Skin epidermis (tissue), 12 donors: ENCODE results near the gene GLIS2.
"Not testable (repeated sequence)": the region's sequence is repeated elsewhere in the genome, so short reads cannot be mapped to it uniquely, and the experiment has no call there.

Source experiments
- H3K27ac ChIP-seq, 21 experiments: fragments of 200-600 bp; sonication (generic) in 11 of 21; one replicate each; pipeline ENCODE4 v1.5.0; 2020; ENCODE audit warnings: mild to moderate bottlenecking in 3 of 21, inconsistent platforms in 2 of 21, moderate library complexity in 2 of 21
- H3K4me3 ChIP-seq, 7 experiments: fragments of 200-600 bp; sonication (generic) in 2 of 7; one replicate each; pipeline ENCODE4 v1.5.0; 2020; ENCODE audit warnings: inconsistent platforms in 2 of 7, mild to moderate bottlenecking in 2 of 7, moderate library complexity in 1 of 7

GLIS2 gene

GRCh38 chr16:4328782-4329775 lies 13.2 kb downstream of the GLIS2 start:
- peak overlapping the region in 13 of 21 experiments; percentile 18 to 83 (median 73) for H3K27ac ChIP-seq
- H3K4me3 ChIP-seq = no peak overlapping the region

- H3K4me3 ChIP-seq = no peak overlapping the region
- peak overlapping the region in 1 of 21 experiments; percentile 24 for H3K27ac ChIP-seq
Measured at GRCh38 chr16:4330277-4330874, 14.5 kb downstream of the GLIS2 start.

GRCh38 chr16:4332083-4332482 lies 16.2 kb downstream of the GLIS2 start:
- Histone ChIP-seq H3K4me3 (no peak overlapping the region), H3K27ac (no peak overlapping the region)

- H3K27ac ChIP-seq = no peak overlapping the region
Measured at GRCh38 chr16:4332623-4333307, 16.9 kb downstream of the GLIS2 start.

GRCh38 chr16:4333308-4333638 lies 17.4 kb downstream of the GLIS2 start:
- H3K27ac ChIP-seq = no peak overlapping the region
- H3K4me3 ChIP-seq = no peak overlapping the region

More at GRCh38 chr16:4332623-4333307, 16.9 kb downstream of the GLIS2 start:
- no peak overlapping the region for H3K4me3 ChIP-seq

- not testable (repeated sequence) for H3K27ac ChIP-seq, H3K4me3 ChIP-seq
Measured at GRCh38 chr16:4333714-4334113, 17.8 kb downstream of the GLIS2 start.

GRCh38 chr16:4334724-4335495 lies 19.0 kb downstream of the GLIS2 start:
- no peak overlapping the region for H3K27ac ChIP-seq
- no peak overlapping the region for H3K4me3 ChIP-seq

GRCh38 chr16:4336701-4337539 lies 21.1 kb downstream of the GLIS2 start:
- Histone ChIP-seq H3K27ac (no peak overlapping the region), H3K4me3 (no peak overlapping the region)

GRCh38 chr16:4337540-4338088 lies 21.7 kb downstream of the GLIS2 start:
- no peak overlapping the region for H3K4me3 ChIP-seq
- H3K27ac ChIP-seq = no peak overlapping the region

GRCh38 chr16:4338125-4338582 lies 22.3 kb downstream of the GLIS2 start:
- Histone ChIP-seq H3K27ac (peak overlapping the region in 1 of 21 experiments; percentile 3), H3K4me3 (no peak overlapping the region)

- H3K4me3 ChIP-seq = no peak overlapping the region
- peak overlapping the region in 2 of 21 experiments; percentile 3 for H3K27ac ChIP-seq
Measured at GRCh38 chr16:4338712-4339299, 22.9 kb downstream of the GLIS2 start.

GRCh38 chr16:4339455-4339854 lies 23.6 kb downstream of the GLIS2 start:
- peak overlapping the region in 1 of 21 experiments; percentile 22 for H3K27ac ChIP-seq
- no peak overlapping the region for H3K4me3 ChIP-seq

- Histone ChIP-seq H3K27ac (peak overlapping the region in 1 of 21 experiments; percentile 22), H3K4me3 (no peak overlapping the region)
Measured at GRCh38 chr16:4339909-4340308, 24.0 kb downstream of the GLIS2 start.

- peak overlapping the region in 1 of 21 experiments; percentile 22 for H3K27ac ChIP-seq
Measured at GRCh38 chr16:4340443-4340842, 24.6 kb downstream of the GLIS2 start.

GRCh38 chr16:4341250-4341649 lies 25.4 kb downstream of the GLIS2 start:
- no peak overlapping the region for H3K4me3 ChIP-seq
- H3K27ac ChIP-seq = no peak overlapping the region

More at GRCh38 chr16:4340443-4340842, 24.6 kb downstream of the GLIS2 start:
- H3K4me3 ChIP-seq = no peak overlapping the region

- Histone ChIP-seq H3K27ac (no peak overlapping the region), H3K4me3 (no peak overlapping the region)
Measured at GRCh38 chr16:4342866-4343744, 27.2 kb downstream of the GLIS2 start.
